Osteocyte (in vitro differentiated cells): Measurements from ENCODE around the gene CHCHD4. TPM values are rescaled to one million over a fixed set of nuclear protein-coding genes. Genes with fewer than 3 reads are reported as not detected.

ENCODE experiments used
- DNase-seq: peaks from one replicate; pipeline ENCODE4 v3.0.0; 2021; ENCODE audit warnings: mixed read lengths; ENCODE audit not compliant: unreplicated experiment; ENCODE audit errors: extremely low spot score
- H3K27ac Mint-ChIP-seq: one replicate; pipeline ENCODE4 v1.8.0; 2021; ENCODE audit warnings: mild to moderate bottlenecking, mixed read lengths; ENCODE audit not compliant: unreplicated experiment
- H3K27me3 Mint-ChIP-seq: one replicate; pipeline ENCODE4 v1.8.0; 2021; ENCODE audit warnings: mixed read lengths; ENCODE audit not compliant: unreplicated experiment
- H3K36me3 Mint-ChIP-seq: one replicate; pipeline ENCODE4 v1.8.0; 2021; ENCODE audit warnings: mixed read lengths; ENCODE audit not compliant: unreplicated experiment
- H3K4me1 Mint-ChIP-seq: one replicate; pipeline ENCODE4 v1.8.0; 2021; ENCODE audit warnings: mixed read lengths; ENCODE audit not compliant: unreplicated experiment
- H3K4me3 Mint-ChIP-seq: one replicate; pipeline ENCODE4 v1.8.0; 2021; ENCODE audit warnings: mild to moderate bottlenecking, moderate library complexity, mixed read lengths; ENCODE audit not compliant: unreplicated experiment
- H3K9me3 Mint-ChIP-seq: one replicate; pipeline ENCODE4 v1.8.0; 2021; ENCODE audit warnings: mixed read lengths; ENCODE audit not compliant: unreplicated experiment
- CTCF ChIP-seq: fragments of 200-600 bp; sonication (generic); IDR thresholded peaks from 2 replicates; pipeline ENCODE4 v1.5.0; 2021; ENCODE audit warnings: antibody characterized with exemption, mild to moderate bottlenecking, moderate library complexity
- total RNA-seq: library from RNA; stranded (reverse); gene quantifications from 2 replicates; pipeline ENCODE4 v1.2.1, GENCODE V29; 2021

CHCHD4 gene
- total RNA-seq, 1 donor from 2014 or later: 7.2 TPM

DNA sequence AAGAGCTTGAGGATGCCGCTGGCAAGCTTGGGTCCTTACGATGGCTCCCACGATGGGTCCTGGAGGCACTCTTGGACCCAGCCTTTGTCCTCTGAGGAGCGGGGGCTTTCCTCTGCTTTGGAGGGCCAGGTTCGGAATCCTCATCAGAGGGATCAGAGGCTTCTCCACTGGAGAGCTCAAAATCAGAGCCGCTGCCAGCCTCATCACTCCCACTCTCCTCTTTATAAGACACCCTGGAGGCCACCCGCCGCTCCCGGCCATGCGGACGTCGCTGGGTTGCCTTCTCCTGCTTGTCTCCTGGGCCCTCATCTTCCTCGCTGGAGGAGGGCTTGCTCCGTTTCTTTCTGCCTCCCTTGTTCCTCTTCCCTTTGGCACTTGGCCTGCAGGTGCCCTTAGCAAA lies 33.7 kb upstream of the CHCHD4 start:
- Mint-ChIP-seq H3K36me3 (peaks cover 69% of the 10 kb centered on the region), H3K4me3 (no peak overlapping the region), H3K27me3 (no peaks in the 10 kb centered on the region), H3K9me3 (peaks cover 20% of the 10 kb centered on the region), H3K4me1 (no peaks in the 10 kb centered on the region), H3K27ac (no peak overlapping the region)
- TF ChIP-seq CTCF: no peak
- DNase-seq: no peak

DNA sequence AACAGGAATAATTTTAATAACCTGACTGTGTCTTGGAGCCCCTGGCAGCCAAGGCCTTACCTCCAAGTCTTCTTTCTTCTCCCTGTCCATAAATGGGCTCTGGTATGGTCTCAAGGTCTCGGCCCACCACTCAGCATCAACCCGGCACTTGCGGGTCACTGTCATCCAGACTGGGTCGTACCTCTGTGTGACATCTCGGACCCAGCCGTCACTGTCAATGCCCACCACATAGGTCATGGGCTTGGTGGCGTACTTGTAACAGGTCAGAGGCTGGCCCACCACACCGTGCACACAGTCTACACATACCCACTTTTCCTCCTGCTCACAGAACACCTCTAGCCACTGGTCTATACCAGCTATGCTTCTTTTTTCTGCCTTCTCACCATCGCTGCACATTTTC lies 33.3 kb upstream of the CHCHD4 start:
- H3K27ac Mint-ChIP-seq: no peak overlapping the region
- TF ChIP-seq CTCF: no peak

DNA sequence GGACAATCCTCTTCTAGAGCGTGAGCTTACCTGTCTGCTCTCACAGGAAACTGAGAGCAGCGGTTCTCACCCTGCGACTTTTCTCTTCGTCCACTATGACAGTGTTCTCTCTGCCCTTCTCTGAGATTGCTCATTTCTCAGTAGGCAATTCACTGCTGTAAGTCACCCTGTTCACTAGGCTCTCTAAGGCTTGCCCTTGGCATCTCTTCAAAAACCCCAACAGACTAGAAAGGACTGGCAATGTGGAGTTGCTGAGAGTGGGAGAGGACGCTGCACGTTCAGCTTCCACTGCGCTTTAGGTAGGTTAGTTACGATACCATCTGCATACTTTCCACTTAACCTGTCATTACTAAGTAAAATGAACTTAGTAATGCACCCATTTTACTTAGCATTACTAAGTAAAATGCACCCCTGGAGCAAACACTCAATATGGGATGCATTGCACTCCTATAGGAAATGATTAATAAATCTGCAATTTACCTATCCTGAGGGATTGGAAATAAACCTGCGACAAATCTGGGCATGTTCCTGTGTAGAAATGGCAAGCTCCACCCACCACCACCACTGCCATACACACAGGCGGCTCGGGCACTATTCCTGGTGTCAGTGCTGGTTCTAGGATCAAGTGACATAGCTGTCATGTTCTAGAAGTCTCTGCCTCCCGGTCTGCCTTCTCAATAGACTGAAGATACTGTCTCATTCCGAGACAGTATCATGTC lies 32.3 kb upstream of the CHCHD4 start:
- DNase-seq: no peak
- Mint-ChIP-seq H3K27ac (no peak overlapping the region), H3K4me1 (no peaks in the 10 kb centered on the region), H3K4me3 (no peak overlapping the region), H3K36me3 (peaks cover 63% of the 10 kb centered on the region), H3K27me3 (no peaks in the 10 kb centered on the region), H3K9me3 (peaks cover 12% of the 10 kb centered on the region)
- no peak for TF ChIP-seq CTCF

More for the DNA sequence above, 33.3 kb upstream of the CHCHD4 start:
- peaks cover 65% of the 10 kb centered on the region for H3K36me3 Mint-ChIP-seq
- no peak for DNase-seq
- H3K9me3 Mint-ChIP-seq: peaks cover 17% of the 10 kb centered on the region
- H3K4me1 Mint-ChIP-seq: no peaks in the 10 kb centered on the region
- H3K4me3 Mint-ChIP-seq: no peak overlapping the region
- no peaks in the 10 kb centered on the region for H3K27me3 Mint-ChIP-seq

DNA sequence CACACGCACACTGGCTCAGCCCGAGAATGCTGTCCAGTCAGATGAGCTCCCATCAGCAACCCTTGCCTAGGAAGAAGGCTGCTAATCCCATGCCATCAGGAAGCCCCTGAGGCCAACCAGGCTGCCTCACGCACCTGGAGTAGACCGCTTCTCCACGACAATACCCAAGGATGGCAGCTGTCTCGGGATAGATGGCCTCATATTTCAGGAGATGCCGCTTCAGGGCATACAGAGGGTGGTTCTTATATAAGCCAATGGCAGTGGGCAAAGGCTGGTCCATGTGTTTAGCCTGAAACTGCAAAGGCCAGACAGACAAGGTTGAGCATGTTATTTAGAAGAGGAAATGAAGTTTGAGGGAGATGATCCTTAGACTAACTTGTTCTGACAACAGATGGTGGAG lies 31.5 kb upstream of the CHCHD4 start:
- no peak for DNase-seq
- Mint-ChIP-seq H3K36me3 (peaks cover 55% of the 10 kb centered on the region), H3K4me1 (no peaks in the 10 kb centered on the region), H3K9me3 (peaks cover 4% of the 10 kb centered on the region), H3K27ac (no peak overlapping the region), H3K27me3 (no peaks in the 10 kb centered on the region), H3K4me3 (no peak overlapping the region)
- no peak for TF ChIP-seq CTCF

- DNase-seq: no peak
- Mint-ChIP-seq H3K27me3 (no peaks in the 10 kb centered on the region), H3K4me1 (no peaks in the 10 kb centered on the region), H3K9me3 (no peaks in the 10 kb centered on the region), H3K36me3 (peaks cover 50% of the 10 kb centered on the region), H3K4me3 (no peak overlapping the region), H3K27ac (peak overlapping the region; percentile 68)
- no peak for TF ChIP-seq CTCF
Observed at GRCh38 chr3:14154895-14155440, 30.3 kb upstream of the CHCHD4 start.
